GM19395 (cell line): Measurements from ENCODE around the gene POR.
"Not testable (repeated sequence)": the region's sequence is repeated elsewhere in the genome, so short reads cannot be mapped to it uniquely, and the experiment has no call there.

ENCODE experiments used
- ATAC-seq: cut with Tn5 transposase; IDR thresholded peaks from one replicate; pipeline ENCODE4 v1.9.1; 2021; ENCODE audit warnings: mild to moderate bottlenecking, moderate library complexity; ENCODE audit not compliant: unreplicated experiment

POR gene

DNA sequence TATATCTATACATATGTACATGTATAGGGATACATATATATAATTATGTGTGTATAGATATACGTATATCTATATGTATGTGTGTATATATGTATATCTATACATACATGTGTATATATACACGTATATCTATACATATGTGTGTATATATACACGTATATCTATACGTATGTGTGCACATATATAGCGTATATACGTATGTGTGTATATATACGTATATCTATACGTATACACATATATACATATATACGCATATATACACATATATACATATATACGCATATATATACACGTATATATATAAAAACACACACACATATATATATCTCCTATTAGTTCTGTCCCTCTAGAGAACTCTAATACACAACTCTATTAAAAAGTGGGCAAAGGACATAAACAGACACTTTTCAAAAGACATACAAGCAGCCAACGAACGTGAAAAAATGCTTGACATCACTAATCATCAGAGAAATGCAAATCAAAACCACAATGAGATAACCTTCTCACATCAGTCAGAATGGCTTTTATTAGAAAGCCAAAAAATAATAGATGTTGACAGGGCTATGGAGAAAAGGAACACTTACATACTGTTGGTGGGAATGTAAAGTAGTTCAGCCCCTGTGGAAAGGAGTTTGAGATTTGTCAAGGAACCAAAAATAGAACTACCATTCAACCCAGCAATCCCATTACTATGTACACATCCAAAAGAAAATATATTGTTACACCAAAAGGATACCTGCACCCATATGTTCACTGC lies 101.4 kb downstream of the POR start:
- no peak for ATAC-seq

DNA sequence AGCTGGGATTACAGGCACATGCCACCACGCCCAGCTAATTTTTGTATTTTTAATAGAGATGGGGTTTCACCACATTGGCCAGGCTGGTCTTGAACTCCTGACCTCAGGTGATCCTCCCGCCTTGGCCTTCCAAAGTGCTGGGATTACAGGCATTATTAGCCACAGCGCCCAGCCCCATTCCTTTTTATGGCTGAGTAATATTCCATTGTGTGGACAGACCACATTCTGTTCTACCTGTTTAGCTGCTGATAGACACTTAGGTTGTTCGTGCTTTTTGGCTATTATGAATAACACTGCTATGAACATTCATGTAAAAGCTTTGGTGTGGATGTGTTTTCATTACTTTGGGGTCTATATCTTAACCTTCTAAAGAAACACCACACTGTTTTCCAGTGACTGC lies 103.6 kb downstream of the POR start:
- ATAC-seq: not testable (repeated sequence)

DNA sequence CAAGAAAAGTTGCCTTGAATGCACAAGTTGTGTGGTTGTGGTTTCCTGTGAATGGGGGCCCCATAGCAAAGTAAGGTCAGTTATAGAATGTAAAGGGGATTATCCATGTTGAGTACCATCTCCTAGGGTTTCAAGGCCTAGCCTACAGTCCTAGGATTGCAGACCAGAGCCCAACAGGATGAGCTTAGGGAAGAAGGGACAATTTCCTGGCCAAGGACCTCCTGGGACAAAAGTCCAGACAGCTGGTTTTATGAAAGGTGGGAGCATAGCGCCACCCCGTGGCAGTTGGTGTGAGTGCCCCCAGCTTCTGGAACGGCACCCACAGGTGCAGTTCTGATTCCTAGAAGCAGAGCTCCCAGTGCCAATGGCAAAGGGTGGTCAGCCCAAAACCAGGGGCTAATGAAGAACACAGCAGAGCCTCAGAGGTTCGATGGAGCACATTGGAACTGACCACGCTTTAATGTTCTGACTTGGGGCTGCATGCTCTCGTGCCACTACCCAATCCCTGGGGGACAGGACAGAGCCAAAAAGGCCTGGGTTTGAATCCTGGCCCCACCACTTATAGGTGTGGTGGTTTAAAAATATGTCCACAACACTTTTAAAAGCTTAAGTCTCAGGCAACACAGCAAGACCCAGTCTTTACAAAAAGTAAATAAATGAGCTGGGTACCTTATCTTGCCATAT lies 105.2 kb downstream of the POR start:
- no peak for ATAC-seq

DNA sequence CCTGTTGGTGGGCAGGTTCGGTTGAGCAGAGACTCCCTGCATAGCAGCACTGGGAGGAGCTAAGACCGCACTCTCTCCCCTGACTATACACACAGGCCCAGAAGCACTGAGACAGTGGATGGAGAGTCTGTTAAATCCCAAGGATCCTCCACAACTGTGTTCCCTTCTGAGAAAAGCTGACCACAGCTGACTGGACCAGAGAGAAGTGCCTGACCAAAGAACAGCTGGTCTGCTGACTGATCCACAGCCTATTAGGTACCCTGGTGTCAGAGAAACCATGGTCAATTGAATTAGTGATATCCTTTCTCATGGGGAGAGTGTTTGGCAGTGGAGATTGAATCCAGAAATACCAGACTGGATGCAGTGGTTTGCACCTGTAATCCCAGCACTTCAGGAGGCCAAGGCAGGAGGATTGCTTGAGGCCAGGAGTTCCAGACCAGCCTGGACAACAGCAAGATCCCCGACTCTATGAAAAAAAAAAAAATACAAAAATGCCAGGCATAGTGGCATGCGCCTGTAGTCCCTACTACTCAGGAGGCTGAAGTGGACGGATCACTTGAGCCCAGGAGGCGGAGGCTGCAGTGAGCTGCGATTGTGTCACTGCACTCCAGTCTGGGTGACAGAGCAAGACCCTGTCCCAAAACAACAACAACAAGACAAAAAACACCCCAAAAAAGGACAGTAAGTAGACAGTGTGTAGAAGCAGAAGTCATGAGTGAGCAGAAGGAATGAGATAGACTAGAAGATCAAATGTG lies 107.2 kb downstream of the POR start:
- ATAC-seq: no peak

DNA sequence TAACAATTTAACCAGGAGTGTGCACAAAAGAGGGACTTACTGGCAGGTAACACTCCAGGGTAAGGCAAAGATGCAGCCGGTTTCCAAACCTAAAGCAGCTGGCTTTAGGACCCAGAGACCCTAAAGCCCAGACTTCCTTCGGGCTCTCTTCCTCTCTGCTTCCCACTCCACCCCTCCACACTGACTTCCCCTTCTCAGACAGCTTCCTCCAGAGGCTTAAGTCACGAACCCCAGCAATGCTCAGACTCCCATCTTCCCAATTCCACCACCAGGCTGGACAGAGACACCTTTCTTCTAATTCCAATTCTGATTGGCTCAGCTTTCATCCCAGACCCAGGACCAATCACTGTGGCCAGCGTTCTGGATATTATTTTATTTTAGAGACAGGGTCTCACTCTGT lies 108.0 kb downstream of the POR start:
- no peak for ATAC-seq

DNA sequence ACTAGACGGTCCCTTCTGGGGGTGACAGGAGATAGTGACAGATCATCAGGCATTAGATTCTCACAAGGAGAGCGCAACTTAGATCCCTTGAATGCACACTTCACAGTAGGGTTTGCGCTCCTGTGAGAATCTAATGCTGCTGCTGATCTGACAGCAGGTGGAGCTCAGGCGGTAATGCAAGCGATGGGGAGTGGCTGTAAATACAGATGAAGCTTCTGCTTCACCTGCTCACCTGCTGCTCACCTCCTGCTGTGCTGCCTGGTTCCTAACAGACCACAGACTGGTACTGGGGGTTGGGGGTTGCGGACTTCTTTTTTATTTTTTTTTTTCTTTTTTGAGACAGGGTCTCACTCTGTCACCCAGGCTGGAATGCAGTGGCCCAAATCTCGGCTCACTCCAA lies 114.7 kb downstream of the POR start:
- ATAC-seq: not testable (repeated sequence)

DNA sequence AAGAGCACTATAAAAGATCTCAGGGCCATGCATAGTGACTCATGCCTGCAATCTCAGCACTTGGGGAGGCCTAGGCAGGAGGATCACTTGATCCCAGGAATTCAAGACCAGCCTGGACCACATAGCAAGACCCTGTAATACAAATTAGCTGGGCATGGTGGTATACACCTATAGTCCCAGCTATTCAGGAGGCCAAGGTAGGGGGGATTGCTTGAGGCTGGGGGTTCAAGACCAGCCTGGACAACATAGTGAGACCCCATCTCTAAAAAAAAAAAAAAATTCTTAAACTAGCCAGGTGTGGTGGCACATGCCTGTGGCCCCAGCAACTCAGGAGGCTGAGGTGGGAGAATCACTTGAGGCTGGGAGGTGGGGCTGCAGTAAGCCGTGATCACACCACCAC lies 117.0 kb downstream of the POR start:
- ATAC-seq: no peak
